CD4-positive, alpha-beta T cell (primary cell): ENCODE data around the gene MPO. TPM values are rescaled to one million over a fixed set of nuclear protein-coding genes. Genes with fewer than 3 reads are reported as not detected.

Experiments
- ATAC-seq: fragments of 200-7000 bp; cut with Tn5 transposase; one replicate; pipeline ENCODE4 v1.10.0; 2022; ENCODE audit warnings: mild to moderate bottlenecking; ENCODE audit not compliant: poor library complexity
- CTCF ChIA-PET: fragments of 350-600 bp; sonication (Branson Sonifier 250); formaldehyde crosslinking; loops from one replicate; lab custom pipeline; 2021; ENCODE audit warnings: antibody characterized with exemption, inconsistent platforms; lab: Charles Lee
- POLR2A ChIA-PET: fragments of 350-600 bp; sonication (Branson Sonifier 250); formaldehyde crosslinking; loops from one replicate; lab custom pipeline; 2021; ENCODE audit warnings: antibody characterized with exemption, inconsistent platforms; lab: Charles Lee
- DNase-seq, 14 experiments: peaks; one replicate each; pipeline ENCODE4 v3.0.0-alpha.2; 2013 to 2020; ENCODE audit warnings: mixed read lengths in 2 of 14
- H3K27ac ChIP-seq, 2 donors: one replicate each; pipeline versions ENCODE4 v1.5.1 to v1.7.0; 2013; ENCODE audit warnings: low read length in 2 of 2, low read depth in 1 of 2, mild to moderate bottlenecking in 1 of 2
- H3K27me3 ChIP-seq, 2 experiments: 1 replicate in 1 of 2; 2 replicates in 1 of 2; pipeline versions ENCODE4 v1.6.1 to v1.7.0; 2013; ENCODE audit warnings: low read length in 2 of 2, control low read depth in 1 of 2, mild to moderate bottlenecking in 1 of 2, moderate library complexity in 1 of 2; ENCODE audit not compliant: insufficient read depth in 2 of 2, control insufficient read depth in 1 of 2
- H3K36me3 ChIP-seq: one replicate; pipeline ENCODE4 v1.6.1; 2013; ENCODE audit warnings: low read length, control low read depth; ENCODE audit not compliant: insufficient read depth
- H3K4me1 ChIP-seq: one replicate; pipeline ENCODE4 v1.6.1; 2013; ENCODE audit warnings: low read length, control low read depth; ENCODE audit not compliant: insufficient read depth
- H3K4me3 ChIP-seq: one replicate; pipeline ENCODE4 v1.5.1; 2013; ENCODE audit warnings: mild to moderate bottlenecking, low read length, moderate library complexity
- H3K9me3 ChIP-seq, 2 experiments: 1 replicate in 1 of 2; 2 replicates in 1 of 2; pipeline versions ENCODE4 v1.6.1 to v1.7.0; 2013; ENCODE audit warnings: low read length in 2 of 2, mild to moderate bottlenecking in 2 of 2, control low read depth in 1 of 2, moderate library complexity in 1 of 2; ENCODE audit not compliant: control insufficient read depth in 1 of 2, insufficient read depth in 1 of 2
- H3K27ac Mint-ChIP-seq: one replicate; pipeline ENCODE4 v1.8.0; 2020; ENCODE audit warnings: mixed read lengths
- H3K27me3 Mint-ChIP-seq: one replicate; pipeline ENCODE4 v1.8.0; 2021; ENCODE audit warnings: mixed read lengths
- H3K36me3 Mint-ChIP-seq: one replicate; pipeline ENCODE4 v1.8.0; 2021; ENCODE audit warnings: low read depth, mixed read lengths
- H3K4me1 Mint-ChIP-seq: one replicate; pipeline ENCODE4 v1.8.0; 2021; ENCODE audit warnings: low read depth, mixed read lengths
- H3K4me3 Mint-ChIP-seq: one replicate; pipeline ENCODE4 v1.8.0; 2020; ENCODE audit warnings: mild to moderate bottlenecking, mixed read lengths
- H3K9me3 Mint-ChIP-seq: one replicate; pipeline ENCODE4 v1.8.0; 2020; ENCODE audit warnings: mixed read lengths
- intact Hi-C, 2 experiments: fragments of 100-400 bp; cut with DNase I in 1 of 2; cut with micrococcal nuclease in 1 of 2; formaldehyde crosslinking; loops; one replicate each; pipeline versions ENCODE4 v1.15.1 to v1.9.0; 2023 to 2025; cut with DNase I, micrococcal nuclease
- total RNA-seq, 174 experiments: library from RNA in 2 of 174; stranded (reverse) in 2 of 174; gene quantifications; one replicate each; pipeline ENCODE4 v1.2.3 and lab custom pipeline; 2021 to 2026
- TF ChIP-seq, protein P1 (sequence below): fragments of 200-600 bp; IDR thresholded peaks from one replicate; pipeline ENCODE4 v1.8.0; 2022; ENCODE audit warnings: antibody characterized with exemption, mild to moderate bottlenecking

Gene MPO
- total RNA-seq, 2 experiments from 2014 or later, result 0.77 TPM; not detected in 1

- H3K36me3 Mint-ChIP-seq, result no peaks in the 10 kb centered on the region
- intact Hi-C loops, result loop anchor here (5.0 to 10.0 kb wide), 4 partner anchors 172 to 692 kb away; partner anchors contain the start of gene HSF5 (in 1 of the 2)
- POLR2A ChIA-PET, result interaction anchor here (0.8 to 22.3 kb wide), 3 partner anchors 12 to 24 kb away, joined by 3 to 1359 read pairs (median 4); partner anchors contain the start of gene TSPOAP1
Observed at GRCh38 chr17:58315281-58315711, 34.6 kb upstream of the MPO start.

GRCh38 chr17:58314706-58315015 is 33.9 kb upstream of the MPO start:
- TF ChIP-seq, protein P1, sequence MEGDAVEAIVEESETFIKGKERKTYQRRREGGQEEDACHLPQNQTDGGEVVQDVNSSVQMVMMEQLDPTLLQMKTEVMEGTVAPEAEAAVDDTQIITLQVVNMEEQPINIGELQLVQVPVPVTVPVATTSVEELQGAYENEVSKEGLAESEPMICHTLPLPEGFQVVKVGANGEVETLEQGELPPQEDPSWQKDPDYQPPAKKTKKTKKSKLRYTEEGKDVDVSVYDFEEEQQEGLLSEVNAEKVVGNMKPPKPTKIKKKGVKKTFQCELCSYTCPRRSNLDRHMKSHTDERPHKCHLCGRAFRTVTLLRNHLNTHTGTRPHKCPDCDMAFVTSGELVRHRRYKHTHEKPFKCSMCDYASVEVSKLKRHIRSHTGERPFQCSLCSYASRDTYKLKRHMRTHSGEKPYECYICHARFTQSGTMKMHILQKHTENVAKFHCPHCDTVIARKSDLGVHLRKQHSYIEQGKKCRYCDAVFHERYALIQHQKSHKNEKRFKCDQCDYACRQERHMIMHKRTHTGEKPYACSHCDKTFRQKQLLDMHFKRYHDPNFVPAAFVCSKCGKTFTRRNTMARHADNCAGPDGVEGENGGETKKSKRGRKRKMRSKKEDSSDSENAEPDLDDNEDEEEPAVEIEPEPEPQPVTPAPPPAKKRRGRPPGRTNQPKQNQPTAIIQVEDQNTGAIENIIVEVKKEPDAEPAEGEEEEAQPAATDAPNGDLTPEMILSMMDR, result no peak
- H3K4me3 ChIP-seq, result no peak overlapping the region
- no peaks in the 10 kb centered on the region for H3K9me3 Mint-ChIP-seq
- ATAC-seq (no peak), DNase-seq (peak in 1 of 14 experiments; percentile 7)
- peaks cover 6% of the 10 kb centered on the region for H3K36me3 ChIP-seq
- H3K27me3 ChIP-seq, result no peaks in the 10 kb centered on the region
- H3K4me1 Mint-ChIP-seq, result peaks cover 7% of the 10 kb centered on the region
- no peak overlapping the region for H3K27ac ChIP-seq
- peaks cover 17% of the 10 kb centered on the region for H3K4me1 ChIP-seq
- H3K27ac Mint-ChIP-seq, result no peak overlapping the region
- ChIA-PET POLR2A (interaction anchor here (0.8 to 22.3 kb wide), 3 partner anchors 13 to 35 kb away, joined by 3 to 1359 read pairs (median 3); no protein-coding TSS in a partner anchor), CTCF (interaction anchor here (3.1 to 3.4 kb wide), 2 partner anchors 30 to 103 kb away, joined by 12 to 18 read pairs; partner anchors contain the start of gene RNF43)
- H3K27me3 Mint-ChIP-seq, result no peaks in the 10 kb centered on the region
- intact Hi-C loops, result loop anchor here (5.0 to 10.0 kb wide), 4 partner anchors 173 to 693 kb away; partner anchors contain the start of gene HSF5 (in 1 of the 2)
- no peaks in the 10 kb centered on the region for H3K9me3 ChIP-seq
- H3K4me3 Mint-ChIP-seq, result no peak overlapping the region
- H3K36me3 Mint-ChIP-seq, result no peaks in the 10 kb centered on the region

More at GRCh38 chr17:58315281-58315711, 34.6 kb upstream of the MPO start:
- TF ChIP-seq, protein P1, result no peak
- ATAC-seq (no peak), DNase-seq (peak in 1 of 14 experiments; percentile 5)
- Histone ChIP-seq H3K4me3 (no peak overlapping the region), H3K27me3 (no peaks in the 10 kb centered on the region), H3K36me3 (peaks cover 3% of the 10 kb centered on the region), H3K27ac (no peak overlapping the region), H3K9me3 (no peaks in the 10 kb centered on the region), H3K4me1 (peaks cover 17% of the 10 kb centered on the region)
- CTCF ChIA-PET, result interaction anchor here (3.1 to 3.4 kb wide), 2 partner anchors 29 to 102 kb away, joined by 12 to 18 read pairs; partner anchors contain the start of gene RNF43
- H3K4me3 Mint-ChIP-seq, result no peak overlapping the region
- no peaks in the 10 kb centered on the region for H3K27me3 Mint-ChIP-seq
- H3K4me1 Mint-ChIP-seq, result peaks cover 7% of the 10 kb centered on the region
- no peaks in the 10 kb centered on the region for H3K9me3 Mint-ChIP-seq
- no peak overlapping the region for H3K27ac Mint-ChIP-seq

DNA sequence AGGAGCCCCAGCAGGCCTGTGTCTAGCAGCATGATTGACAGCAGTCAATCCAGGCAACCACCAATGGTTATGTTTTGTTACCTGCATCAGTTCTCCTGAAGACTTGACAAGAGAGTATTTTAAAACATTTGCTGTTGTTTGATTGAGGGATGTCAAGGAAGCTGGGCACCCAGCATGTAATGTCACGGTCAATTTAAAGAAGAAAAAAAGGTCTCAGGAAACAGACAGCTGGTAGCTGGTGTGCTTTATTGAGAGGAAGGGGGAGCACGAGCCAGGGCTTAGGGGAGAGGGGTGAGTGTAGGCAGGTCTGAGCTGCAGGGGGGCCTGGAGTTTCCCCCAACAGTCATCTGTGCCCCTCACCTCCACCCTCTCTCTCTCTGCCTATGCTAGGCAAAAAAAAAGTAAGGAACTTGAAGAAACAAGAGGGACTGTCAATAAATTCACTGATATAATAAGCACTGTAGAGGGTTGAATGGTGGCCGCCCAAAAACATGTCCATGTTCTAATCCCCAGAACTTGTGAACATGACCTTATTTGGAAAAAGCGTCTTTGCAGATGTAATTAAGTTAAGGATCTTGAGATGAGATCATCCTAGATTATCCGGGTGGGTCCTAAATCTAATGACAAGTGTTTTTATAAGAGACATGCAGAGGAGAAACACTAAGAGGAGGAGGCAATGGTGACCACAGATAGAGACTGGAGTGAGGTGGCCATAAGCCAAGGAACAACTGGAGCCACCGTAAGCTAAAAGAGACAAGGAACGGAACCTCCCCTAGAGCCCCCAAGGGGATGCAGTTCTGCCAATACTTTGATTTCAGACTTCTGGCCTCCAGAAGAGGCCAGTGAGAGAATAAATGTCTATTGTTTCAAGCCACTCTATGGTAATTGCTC is 33.3 kb upstream of the MPO start:
- Mint-ChIP-seq H3K36me3 (no peaks in the 10 kb centered on the region), H3K27me3 (no peaks in the 10 kb centered on the region), H3K9me3 (no peaks in the 10 kb centered on the region), H3K4me3 (no peak overlapping the region), H3K4me1 (peaks cover 7% of the 10 kb centered on the region), H3K27ac (no peak overlapping the region)
- Histone ChIP-seq H3K36me3 (peaks cover 9% of the 10 kb centered on the region), H3K9me3 (no peaks in the 10 kb centered on the region), H3K4me3 (no peak overlapping the region), H3K4me1 (peaks cover 17% of the 10 kb centered on the region), H3K27me3 (no peaks in the 10 kb centered on the region), H3K27ac (no peak overlapping the region)
- ChIA-PET CTCF (interaction anchor here (3.1 to 3.4 kb wide), 2 partner anchors 31 to 104 kb away, joined by 12 to 18 read pairs; partner anchors contain the start of gene RNF43), POLR2A (interaction anchor here (0.8 to 22.3 kb wide), 3 partner anchors 14 to 35 kb away, joined by 3 to 1359 read pairs (median 3); no protein-coding TSS in a partner anchor)
- TF ChIP-seq, protein P1, result no peak
- no peak for DNase-seq
- no peak for ATAC-seq
- intact Hi-C loops, result loop anchor here (10.0 kb wide), 2 partner anchors 321 to 691 kb away; no protein-coding TSS in a partner anchor
